ENCODE measurements around the gene FERMT2. TPM values are rescaled to one million over a fixed set of nuclear protein-coding genes. Genes with fewer than 3 reads are reported as not detected.

The FERMT2 gene
- total RNA-seq, 4 donors from 2014 or later = 98.2 to 201 (median 180) TPM

- Histone ChIP-seq H3K27me3 (no peaks in the 10 kb centered on the region), H3K36me3 (no peaks in the 10 kb centered on the region), H3K9me3 (no peaks in the 10 kb centered on the region), H3K27ac (no peak overlapping the region), H3K4me3 (no peak overlapping the region), H3K4me1 (no peaks in the 10 kb centered on the region)
- TF ChIP-seq POLR2A (IDR thresholded peaks at IDR 0.05) = no peak
- no peak for TF ChIP-seq CTCF (IDR thresholded peaks at IDR 0.05)
- DNase-seq = no peak
- intact Hi-C loops (cut with DNase I; ENCODE audit: low total_unique reads) = no loop called here
Observed at GRCh38 chr14:52835122-52835903, 115.5 kb downstream of the FERMT2 start.

- H3K9me3 ChIP-seq = no peaks in the 10 kb centered on the region
- no peak overlapping the region for H3K27ac ChIP-seq
- H3K4me3 ChIP-seq = no peak overlapping the region
- intact Hi-C loops (cut with DNase I; ENCODE audit: low total_unique reads) = no loop called here
- DNase-seq = no peak
- TF ChIP-seq POLR2A (IDR thresholded peaks at IDR 0.05) = no peak
- TF ChIP-seq CTCF (IDR thresholded peaks at IDR 0.05) = no peak
- H3K4me1 ChIP-seq = no peaks in the 10 kb centered on the region
- H3K36me3 ChIP-seq = no peaks in the 10 kb centered on the region
- H3K27me3 ChIP-seq = no peaks in the 10 kb centered on the region
Observed at GRCh38 chr14:52834440-52834842, 116.4 kb downstream of the FERMT2 start.

GRCh38 chr14:52833891-52834290, 117.0 kb downstream of the FERMT2 start:
- TF ChIP-seq POLR2A (IDR thresholded peaks at IDR 0.05) (no peak), CTCF (IDR thresholded peaks at IDR 0.05) (no peak)
- H3K4me1 ChIP-seq = no peaks in the 10 kb centered on the region
- H3K27ac ChIP-seq = no peak overlapping the region
- DNase-seq = no peak
- H3K4me3 ChIP-seq = no peak overlapping the region
- H3K9me3 ChIP-seq = no peaks in the 10 kb centered on the region
- H3K27me3 ChIP-seq = no peaks in the 10 kb centered on the region
- H3K36me3 ChIP-seq = no peaks in the 10 kb centered on the region
- intact Hi-C loops (cut with DNase I; ENCODE audit: low total_unique reads) = no loop called here

- TF ChIP-seq CTCF (IDR thresholded peaks at IDR 0.05) (no peak), POLR2A (IDR thresholded peaks at IDR 0.05) (no peak)
- DNase-seq = no peak
- no peak overlapping the region for H3K27ac ChIP-seq
- intact Hi-C loops (cut with DNase I; ENCODE audit: low total_unique reads) = loop anchor here (10.0 kb wide), 1 partner anchor 225 kb away; no protein-coding TSS in a partner anchor
- H3K4me1 ChIP-seq = no peaks in the 10 kb centered on the region
- H3K36me3 ChIP-seq = no peaks in the 10 kb centered on the region
- no peaks in the 10 kb centered on the region for H3K9me3 ChIP-seq
- no peaks in the 10 kb centered on the region for H3K27me3 ChIP-seq
- no peak overlapping the region for H3K4me3 ChIP-seq
Observed at GRCh38 chr14:52829527-52830185, 121.2 kb downstream of the FERMT2 start.

DNA sequence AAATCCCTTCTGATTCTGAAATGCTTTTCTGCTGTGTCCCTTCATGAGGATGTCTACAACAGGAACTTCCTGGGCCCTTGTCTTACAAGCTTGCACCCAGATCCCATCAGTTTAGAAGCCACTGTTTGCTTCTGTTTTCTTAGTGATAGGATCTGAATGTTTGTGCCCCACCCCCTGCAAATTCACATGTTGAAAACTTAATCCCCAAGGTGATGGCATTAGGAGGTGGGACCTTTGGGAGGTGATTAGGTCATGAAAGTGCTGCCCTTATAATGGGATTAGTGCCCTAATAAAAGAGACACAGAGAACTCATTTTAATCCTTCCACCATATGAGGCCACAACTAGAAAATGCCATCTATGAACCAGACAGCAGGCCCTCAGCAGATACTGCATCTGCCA, 123.4 kb downstream of the FERMT2 start:
- H3K27me3 ChIP-seq = no peaks in the 10 kb centered on the region
- DNase-seq = no peak
- H3K9me3 ChIP-seq = no peaks in the 10 kb centered on the region
- intact Hi-C loops (cut with DNase I; ENCODE audit: low total_unique reads) = loop anchor here (10.0 kb wide), 1 partner anchor 227 kb away; no protein-coding TSS in a partner anchor
- no peak overlapping the region for H3K27ac ChIP-seq
- TF ChIP-seq POLR2A (IDR thresholded peaks at IDR 0.05) = no peak
- no peak for TF ChIP-seq CTCF (IDR thresholded peaks at IDR 0.05)
- H3K36me3 ChIP-seq = no peaks in the 10 kb centered on the region
- no peak overlapping the region for H3K4me3 ChIP-seq
- H3K4me1 ChIP-seq = no peaks in the 10 kb centered on the region

Data from uterus (tissue), 4 donors.